GM18508 (cell line): ENCODE results near the gene KCND2.
A peak's percentile ranks its signal among the peaks of the same experiment; 100 is the strongest.

Experiments used
- ATAC-seq: cut with Tn5 transposase; IDR thresholded peaks from one replicate; pipeline ENCODE4 v1.9.1; 2021; ENCODE audit warnings: moderate number of reproducible peaks; ENCODE audit not compliant: insufficient read depth, unreplicated experiment

KCND2 gene

DNA sequence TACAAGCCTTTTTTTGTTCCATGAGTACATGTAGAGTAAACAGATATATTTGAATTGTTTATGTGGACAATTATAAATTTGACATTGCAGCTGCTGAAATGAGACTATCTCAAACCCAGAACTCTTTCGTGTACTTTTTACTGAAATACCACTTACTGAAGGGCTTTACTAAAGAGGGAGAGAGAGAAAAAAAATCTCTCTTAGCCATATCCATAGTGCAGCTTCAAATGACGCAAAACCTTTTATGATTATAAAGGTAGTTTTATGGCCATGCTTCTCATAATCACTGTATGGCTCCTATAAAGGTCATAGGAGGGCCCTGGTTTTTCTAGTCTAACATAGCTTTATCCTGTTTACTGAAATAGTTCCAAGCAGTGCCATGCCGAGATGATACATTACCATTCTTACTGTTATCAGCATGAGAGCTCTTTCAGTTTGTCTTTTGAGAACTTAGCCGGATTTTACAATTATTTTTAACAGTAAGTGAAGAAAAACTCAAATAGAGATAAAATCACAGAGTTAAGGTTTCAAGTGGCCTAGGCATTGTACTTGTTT lies 35.1 kb downstream of the KCND2 start:
- ATAC-seq = no peak

DNA sequence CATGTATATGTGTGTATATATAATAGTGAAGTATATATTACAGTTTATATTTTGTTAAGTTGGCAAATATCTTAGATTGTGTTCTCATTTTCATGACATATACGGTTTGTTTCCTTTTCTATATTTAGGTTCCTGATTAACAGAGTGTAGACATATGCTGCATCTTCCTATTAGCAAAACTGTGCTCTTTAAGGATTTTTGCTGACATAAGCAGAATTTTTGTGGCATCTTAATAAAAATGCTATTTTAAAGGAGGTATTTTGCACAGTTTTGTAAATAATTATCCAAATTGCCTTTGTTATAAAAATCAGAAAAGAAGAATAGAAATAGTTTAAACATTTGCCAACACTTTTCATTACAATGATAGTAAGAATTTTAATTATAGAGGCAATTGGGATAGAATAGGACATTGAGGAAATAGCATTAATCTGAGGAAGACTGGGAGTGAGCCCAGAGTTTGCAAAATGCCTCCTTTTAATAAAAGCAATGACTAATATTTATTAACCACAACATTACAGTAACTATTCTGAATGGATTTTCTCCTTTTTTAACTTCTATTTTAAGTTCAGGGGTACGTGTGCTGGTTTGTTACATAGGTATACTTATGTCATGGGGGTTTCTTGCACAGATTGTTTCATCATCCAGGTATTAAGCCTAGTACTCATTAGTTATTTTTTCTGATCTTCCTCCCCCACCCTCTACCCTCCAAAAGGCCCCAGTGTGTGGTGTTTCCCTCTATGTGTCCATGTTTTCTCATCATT lies 38.2 kb downstream of the KCND2 start:
- ATAC-seq = no peak

DNA sequence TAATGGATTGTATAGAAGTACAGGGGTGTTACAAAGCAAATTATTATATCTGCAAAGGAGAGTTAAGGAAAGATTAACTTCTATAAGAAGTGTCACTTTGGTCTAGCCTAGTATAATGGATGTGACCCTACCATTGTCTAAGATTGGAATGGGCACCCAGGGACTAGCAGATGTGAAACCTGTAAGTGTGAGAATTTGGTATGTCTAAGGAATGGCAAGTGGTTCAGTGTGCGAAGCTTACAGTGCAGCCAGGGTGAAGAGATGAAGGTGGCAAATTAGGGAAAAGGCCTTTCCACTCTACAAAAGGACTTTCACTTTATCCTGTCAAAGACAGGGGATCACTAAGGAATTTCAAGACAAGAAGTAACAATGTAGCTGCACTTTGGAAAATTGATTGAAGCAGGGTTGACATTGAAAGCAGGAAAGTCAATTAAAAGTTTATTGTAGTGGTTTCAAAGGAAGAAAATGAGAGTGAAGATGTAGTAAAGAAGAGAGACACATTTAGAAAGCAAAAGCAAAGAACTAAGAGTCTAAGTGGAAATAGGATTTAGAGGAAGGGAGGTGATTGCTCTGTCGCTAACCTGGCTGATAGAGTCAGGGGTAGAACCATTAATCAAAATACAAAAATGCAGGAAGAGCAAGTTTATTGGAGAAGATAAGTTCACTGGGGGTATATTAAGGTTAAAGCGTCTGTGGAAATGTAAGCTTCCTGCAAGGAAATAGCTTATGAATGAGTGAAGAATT lies 47.4 kb downstream of the KCND2 start:
- ATAC-seq = no peak

DNA sequence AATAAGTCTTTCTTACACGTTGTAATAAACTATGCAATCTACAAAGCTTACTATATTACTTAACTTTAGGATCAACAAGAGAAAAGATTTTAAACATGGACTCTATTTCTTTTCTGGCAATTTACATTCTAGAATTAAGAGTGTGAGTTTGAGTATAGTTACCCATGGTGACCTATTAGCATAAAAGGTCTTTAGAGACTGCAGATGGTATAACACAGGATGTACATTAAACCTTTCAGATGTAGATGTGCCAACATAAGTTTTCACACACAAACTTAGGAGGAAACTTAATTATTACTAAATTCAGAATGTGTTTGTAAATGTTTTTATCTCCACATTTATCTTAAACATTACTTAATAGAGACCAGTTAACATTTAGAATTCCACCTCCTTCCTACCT lies 54.1 kb downstream of the KCND2 start:
- no peak for ATAC-seq

DNA sequence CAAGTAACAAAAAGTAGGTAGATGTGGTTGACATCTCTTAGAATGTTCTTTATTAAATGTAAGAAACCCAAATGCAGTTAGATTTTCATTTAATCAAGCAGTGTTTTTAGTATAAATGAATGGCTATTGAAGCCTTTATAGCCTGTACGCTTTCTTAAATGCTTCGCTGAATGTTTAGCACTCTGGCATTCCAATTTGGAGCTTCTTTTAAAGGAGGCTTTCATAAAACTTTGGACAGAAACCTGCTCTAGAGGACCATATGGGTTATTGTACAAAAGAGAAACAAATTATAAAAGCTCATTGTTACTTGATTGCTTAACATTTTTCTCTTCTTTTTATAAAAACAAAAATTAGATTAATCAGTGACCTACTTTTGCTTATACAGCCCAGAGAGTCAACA lies 59.5 kb downstream of the KCND2 start:
- ATAC-seq = no peak

DNA sequence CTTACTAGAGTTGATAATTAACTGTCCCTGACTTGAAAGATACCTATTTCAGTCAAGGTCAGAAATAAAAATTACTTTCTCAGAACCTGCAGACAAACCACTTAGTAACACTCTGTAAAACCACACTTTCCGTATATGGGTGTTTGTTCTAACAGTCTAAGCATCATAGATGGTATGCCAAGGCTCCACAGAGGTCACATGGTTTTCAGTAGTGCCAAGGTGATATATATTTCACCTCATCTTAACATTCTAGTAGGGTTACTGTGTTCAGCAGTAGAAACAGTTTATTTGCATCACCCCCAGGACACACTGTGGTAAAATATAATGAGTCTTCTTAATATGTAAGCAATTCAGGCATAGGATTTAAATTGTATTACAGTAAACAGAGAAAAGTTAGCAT lies 61.5 kb downstream of the KCND2 start:
- ATAC-seq = peak; percentile 96

DNA sequence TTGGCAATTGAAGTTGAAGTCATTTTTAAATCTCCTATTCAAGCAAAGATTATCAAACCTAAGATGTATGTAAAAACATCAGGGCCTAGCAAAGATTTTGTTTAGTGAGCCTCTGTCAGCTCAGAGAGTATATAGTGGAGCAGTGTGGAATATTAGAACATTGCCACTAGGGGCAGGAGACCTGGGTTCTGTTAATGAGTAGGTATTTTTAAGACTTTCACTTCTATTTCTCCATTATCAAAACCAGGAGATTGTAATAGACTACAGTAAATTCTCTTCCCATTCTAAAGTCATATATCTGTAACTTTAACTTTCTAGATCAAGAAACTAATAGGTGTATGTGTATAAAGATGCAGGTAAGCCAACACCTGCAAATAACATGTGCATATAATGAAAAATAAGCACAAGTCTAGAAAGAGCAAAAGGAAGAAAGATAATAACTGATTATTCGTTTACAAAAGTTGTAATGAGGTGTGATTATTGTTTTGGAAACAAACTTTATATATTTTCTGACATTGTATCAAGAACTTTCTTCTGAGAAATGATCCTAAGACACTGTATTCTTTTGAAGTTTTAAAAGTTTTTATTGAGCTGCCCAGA lies 64.4 kb downstream of the KCND2 start:
- ATAC-seq = no peak

DNA sequence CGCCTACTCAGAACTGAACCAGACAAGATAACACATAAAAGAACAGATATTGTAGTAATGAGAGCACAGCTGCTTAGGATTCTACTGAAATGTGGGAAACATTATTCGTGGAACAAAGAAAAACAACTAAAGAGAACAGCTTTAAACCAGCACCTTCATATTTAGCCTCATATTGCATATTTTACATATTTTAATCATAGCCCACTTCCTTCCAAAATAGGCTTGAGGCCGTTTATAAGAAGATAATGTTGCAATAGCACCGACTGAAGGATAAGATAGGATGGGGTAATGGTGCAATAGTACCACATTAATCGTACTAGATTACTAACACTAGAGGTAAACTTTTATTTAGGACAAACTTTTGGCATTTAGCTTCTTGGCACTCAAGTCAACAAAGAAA lies 71.3 kb downstream of the KCND2 start:
- ATAC-seq = no peak

DNA sequence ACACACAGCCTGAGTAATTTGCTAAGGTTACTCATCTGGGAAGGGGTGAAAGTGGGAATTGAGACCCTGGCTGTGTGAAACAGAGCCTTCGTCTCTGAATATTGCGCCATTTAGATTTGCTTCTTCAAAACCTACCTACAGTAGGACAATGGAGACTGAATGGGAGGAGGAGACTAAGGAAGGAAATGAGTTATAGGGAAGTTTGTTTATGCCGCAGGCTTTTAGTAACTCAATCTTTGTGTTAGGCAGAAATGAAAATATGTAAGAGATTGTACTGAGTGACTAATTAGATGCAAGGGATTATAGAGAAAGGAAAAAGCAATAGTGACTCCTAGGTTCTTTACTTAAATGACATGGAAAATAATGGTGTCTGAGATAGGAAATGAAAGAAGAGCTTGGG lies 80.2 kb downstream of the KCND2 start:
- ATAC-seq = no peak

DNA sequence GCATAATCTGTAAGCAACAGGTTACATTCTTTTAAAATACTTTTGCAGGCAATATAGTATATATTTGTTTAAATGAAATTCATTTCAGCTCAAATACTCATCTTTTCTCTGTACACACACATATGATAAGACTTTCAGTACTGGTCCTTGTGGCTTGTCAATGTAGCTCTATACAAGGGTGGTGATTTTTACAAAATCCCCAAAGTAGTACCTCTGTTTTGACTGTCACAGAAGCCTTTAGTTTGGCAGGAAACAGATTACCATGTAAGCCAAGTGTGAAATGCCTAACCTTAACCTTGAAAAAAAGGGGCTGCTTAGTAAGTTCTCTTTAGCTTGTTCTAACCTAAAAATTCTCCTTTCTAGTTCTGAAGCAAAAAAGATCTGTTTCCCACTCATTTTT lies 87.9 kb downstream of the KCND2 start:
- ATAC-seq = peak; percentile 97

DNA sequence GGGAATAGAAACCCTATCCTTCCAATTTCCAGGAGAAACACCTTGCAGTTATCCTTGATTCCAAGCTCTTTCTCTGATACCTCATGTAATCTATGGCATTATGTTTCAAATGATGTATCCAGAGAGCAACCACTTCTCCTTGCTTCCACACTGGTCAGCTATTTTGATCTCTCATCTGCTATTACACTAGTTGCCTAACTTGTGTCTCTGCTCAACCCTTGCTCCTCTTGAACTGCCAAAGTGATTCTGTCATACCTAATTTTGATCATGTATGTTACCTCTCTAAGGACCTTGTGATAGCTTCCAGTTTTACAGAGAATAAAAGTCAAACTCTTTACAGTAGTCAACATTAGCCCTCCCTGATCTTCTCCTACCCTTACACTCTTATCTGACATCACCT lies 90.4 kb downstream of the KCND2 start:
- no peak for ATAC-seq

DNA sequence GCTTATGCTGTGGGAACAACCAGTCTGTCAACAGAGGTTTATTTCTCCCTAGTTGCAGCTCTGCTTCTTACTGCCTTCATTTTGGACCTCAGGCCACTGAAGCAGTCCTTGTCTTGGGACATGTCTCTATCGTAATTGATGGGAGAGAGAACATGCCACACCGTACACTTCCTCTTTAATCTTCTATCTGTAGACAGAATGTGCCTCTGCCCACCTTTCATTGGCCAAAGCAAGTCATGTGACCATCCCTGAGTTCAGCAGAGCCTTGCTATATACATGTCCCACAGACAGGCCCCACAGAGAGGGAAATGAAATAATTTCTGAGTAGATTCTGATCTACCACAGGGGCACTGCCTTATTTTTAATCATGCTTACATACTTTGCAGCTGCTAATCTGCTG lies 98.0 kb downstream of the KCND2 start:
- ATAC-seq = no peak

DNA sequence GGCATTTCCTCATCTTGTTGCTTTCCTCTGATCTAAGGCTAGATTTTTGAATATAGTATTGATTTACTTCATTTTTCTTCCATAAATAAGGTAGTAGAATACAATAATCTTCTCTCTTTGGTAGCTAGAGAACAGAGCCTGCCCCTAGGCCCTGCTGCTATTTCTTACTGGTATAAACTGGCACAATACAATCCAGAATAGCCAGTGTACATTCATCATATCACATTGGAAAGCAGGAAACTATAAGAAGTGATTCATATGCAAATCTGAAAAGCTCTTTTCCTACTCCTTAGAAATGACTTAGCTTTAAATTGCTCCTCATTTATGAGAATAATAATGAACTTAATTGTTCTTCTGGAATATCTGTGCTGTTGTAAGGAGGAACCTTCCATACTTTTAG lies 100.2 kb downstream of the KCND2 start:
- no peak for ATAC-seq

DNA sequence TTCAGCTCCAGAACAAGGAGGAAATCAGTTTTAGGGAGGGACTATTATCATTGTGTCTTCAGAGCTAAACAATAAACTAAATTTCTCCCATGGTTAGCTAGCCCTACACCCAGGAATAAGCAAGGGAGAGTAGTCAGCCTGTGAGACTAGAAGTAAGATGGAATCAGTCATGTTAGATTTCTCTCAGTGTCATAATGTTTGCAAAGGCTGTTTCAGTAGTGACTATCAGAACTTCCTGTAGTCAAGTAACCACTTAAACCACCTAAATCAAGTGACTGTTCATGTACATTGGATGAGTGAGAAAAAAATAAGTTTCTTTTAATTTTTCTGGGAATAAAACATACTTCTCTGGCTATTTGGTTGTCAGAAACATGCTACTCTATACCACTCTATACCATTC lies 121.6 kb downstream of the KCND2 start:
- ATAC-seq = peak; percentile 33

DNA sequence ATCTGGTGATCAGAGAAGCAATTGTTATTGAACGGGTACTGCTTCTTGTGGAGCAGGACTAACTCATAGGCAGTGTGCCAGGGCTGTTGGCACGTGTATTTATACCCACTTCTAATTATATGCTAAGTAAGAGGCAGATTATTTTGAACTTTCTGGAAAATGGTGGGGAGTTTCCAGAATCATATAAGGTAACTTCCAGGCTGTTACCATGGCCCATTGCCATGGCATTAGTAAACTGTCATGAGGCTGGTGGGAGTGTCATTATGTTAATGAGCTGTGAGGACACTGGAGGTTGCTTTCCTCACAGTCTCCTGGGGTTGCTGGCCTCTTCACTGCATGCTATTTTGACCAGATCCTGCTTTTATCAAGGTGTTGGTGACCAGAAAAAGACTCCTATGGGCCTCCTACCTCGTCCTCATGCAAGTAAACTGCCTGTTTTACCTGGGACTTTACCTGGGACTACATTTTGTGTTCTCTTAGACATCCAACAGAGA lies 122.6 kb downstream of the KCND2 start:
- ATAC-seq = peak; percentile 80

DNA sequence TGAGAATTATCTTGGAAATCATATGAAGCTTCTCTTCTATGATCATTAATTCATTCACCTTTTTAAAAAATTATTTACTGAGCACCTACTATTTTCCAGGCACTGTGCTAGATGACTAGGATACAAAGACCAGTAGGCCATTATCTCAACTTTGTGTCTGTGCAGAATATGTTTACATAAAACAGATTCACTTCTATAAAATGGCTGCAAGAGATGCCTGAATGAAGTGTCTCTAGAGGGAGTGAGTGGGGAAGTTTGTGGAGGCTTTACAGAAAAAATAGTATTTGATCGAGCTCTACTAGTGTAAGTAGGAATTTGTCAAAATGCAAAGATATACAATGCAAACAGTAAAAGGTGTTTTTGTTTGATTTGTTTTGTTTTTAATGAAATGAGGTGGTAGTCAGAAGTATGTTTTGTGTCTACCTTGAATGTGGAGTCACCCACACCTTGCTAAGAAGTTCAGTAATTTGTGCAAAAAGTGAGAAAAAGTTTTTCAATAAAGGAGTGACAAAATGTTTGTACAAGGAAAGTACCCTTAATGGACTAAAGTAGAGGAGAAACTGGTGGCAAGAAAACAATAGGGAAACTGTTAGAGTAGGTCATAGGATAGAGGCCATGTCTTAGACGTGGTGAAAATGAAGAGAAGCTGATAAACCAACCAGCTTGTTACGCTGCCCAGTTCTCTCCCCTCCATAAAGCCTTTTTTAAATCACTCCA lies 125.5 kb downstream of the KCND2 start:
- no peak for ATAC-seq

DNA sequence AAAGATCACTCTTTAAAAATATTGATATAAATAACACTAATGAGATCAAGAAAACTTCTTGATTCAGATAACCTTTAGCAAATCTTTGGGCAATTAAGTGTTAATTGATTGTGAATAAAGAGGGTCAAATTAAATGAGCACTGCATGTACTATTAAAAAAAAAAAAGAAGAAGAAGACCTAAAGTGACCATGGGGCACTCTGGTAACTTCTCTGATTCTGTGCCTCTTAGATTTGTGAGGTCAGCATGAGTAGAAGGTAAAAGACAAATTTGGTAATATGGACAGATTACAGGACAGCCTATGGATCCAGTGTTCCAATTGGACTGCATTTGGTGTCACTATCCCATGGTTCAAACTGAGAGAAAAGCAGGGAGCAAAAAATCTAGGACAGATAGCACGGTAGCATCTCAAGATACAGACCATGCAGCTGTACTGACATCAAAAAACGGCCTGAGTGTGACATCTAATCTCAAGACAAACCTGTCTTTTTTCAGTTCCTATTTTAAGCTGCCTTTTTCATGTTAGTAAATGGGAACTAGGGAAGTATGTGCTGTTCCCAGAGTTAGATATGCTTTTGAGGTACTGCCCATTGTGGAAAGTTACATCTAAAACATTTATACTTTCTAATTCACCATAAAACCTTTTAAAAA lies 128.0 kb downstream of the KCND2 start:
- no peak for ATAC-seq

DNA sequence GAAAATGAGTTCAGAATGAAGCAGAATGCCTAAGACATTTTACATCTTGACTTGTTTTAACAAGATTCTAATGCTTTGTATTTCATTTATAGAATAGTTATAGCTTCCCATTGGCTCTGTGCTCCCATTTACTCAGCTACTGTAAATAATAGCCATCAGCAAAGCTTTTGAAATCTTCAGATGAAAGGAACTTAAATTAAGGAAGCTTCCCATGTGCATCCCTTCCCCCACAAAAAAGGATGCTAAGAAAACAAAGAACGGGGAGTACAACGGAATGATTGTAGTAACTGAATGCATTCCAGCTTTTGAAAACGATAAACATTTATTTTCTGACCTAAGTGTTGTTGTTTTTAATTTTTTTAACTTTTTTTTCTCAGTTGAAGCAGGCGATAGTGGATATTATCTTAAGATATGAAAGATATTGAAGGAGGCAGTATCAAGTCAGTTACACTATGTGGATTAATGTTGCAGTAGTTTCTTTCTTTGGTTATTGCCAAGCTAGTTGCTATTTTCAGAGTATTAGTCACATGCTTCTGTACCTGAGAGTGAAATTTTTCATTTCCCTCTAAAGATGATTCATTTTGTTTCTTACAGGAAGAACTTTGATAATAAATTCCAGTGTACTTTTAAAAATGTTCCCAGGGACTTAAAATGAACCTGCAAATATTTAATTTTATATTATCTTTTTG lies 129.2 kb downstream of the KCND2 start:
- peak; percentile 39 for ATAC-seq

DNA sequence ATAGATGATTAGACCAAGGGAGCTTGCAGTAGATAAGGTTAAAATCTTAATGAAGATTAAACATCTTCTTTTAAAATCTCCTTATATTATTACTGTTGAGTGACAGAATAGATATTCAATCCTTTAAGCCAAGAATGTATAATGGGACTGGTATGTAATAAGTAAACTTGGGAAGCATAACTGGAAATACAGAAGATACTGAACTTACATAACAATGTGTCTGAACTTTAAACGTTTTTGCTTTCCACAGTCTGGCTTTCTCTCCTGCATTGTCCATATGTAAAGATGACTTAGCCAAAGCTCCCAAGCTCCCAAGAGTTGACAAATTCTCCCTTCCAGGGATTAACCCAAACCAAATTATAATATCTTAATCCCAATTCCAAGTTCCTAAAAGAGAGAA lies 129.8 kb downstream of the KCND2 start:
- ATAC-seq = no peak
